Skin epidermis (tissue), 12 donors: ENCODE results near the gene ATP2A3.

ENCODE experiments used
- H3K27ac ChIP-seq, 21 experiments: fragments of 200-600 bp; sonication (generic) in 11 of 21; one replicate each; pipeline ENCODE4 v1.5.0; 2020; ENCODE audit warnings: mild to moderate bottlenecking in 3 of 21, inconsistent platforms in 2 of 21, moderate library complexity in 2 of 21
- H3K4me3 ChIP-seq, 7 experiments: fragments of 200-600 bp; sonication (generic) in 2 of 7; one replicate each; pipeline ENCODE4 v1.5.0; 2020; ENCODE audit warnings: inconsistent platforms in 2 of 7, mild to moderate bottlenecking in 2 of 7, moderate library complexity in 1 of 7

ATP2A3 gene

DNA sequence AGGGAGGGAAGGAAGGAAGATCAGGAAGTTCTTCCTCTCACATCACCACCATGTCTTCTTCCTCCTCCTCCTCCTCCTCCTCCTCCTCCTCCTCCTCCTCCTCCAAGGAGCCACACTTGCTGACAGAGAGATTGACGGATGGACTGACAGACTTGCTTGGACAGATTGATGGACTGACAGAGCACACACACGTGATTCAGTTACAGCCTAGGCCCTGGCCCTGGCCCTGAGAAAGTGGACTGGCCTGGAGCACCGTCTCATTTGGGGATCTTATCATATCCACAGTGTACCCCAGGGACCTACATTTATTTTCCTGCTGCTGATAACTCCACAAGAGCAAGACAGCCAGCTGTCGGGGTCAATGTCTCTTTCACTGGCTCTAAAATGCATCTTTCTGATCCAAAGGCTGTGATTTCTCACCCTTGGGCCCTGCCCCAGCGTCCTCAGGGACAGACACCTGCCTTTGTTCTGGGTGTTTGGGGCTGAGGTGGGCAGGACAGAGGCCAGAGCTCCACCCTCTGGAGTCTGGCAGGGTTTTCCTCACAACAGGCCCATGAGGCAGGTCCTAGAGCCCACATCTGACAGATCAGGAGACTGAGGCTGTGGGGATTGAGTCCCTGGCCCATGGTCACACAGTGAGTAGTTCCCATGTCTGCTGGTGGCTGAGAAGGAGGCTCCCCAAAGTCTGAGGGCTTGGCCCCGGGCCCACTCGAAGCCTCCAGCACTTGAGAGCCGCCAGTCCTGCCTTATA lies 45.7 kb downstream of the ATP2A3 start:
- H3K27ac ChIP-seq, result peak overlapping the region in 4 of 21 experiments; percentile 3 to 40 (median 18)
- no peak overlapping the region for H3K4me3 ChIP-seq

DNA sequence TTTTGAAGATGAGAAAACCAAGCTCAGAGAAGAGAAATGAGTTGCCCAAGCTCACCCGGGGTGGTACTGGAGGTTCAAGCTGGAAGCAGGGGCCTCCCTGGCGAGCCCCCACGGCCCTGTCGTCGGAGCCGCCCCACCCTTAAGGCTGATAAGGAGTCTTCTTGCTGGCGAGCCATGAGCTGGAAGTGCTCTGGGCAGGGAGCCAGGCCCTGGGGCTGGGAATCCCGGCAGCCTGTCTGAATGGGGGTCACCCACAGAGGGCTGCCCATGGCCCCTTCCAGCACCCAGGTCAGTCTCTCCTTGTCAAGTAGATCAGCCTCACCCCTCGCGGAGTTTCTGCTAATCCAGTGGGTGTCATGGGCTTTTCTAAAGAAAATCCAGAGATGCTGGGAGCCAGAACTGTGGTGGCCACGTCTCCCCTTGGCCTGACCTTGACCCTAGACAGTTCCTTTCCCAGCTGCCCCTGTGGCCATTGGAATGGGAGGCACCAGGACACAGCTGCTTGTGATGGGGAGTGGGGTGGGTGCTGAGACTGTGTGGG lies 46.8 kb downstream of the ATP2A3 start:
- H3K27ac ChIP-seq, result peak overlapping the region in 5 of 21 experiments; percentile 21 to 68 (median 62)
- H3K4me3 ChIP-seq, result no peak overlapping the region

- Histone ChIP-seq H3K4me3 (peak overlapping the region in 1 of 7 experiments; percentile 14), H3K27ac (peak overlapping the region in 12 of 21 experiments; percentile 35 to 72 (median 62))
Observed at GRCh38 chr17:3916825-3917224, 47.4 kb downstream of the ATP2A3 start.

GRCh38 chr17:3915995-3916696 lies 48.1 kb downstream of the ATP2A3 start, which contains the start of gene P2RX1:
TSS of gene P2RX1 (minus strand) at chr17:3916465. CDS start at chr17:3916225, 240 bp downstream.
- H3K4me3 ChIP-seq, result peak within 1 kb of the TSS in 5 of 7 experiments; percentile 4 to 22 (median 9)
- H3K27ac ChIP-seq, result peak within 1 kb of the TSS in 15 of 21 experiments; percentile 17 to 72 (median 56)

DNA sequence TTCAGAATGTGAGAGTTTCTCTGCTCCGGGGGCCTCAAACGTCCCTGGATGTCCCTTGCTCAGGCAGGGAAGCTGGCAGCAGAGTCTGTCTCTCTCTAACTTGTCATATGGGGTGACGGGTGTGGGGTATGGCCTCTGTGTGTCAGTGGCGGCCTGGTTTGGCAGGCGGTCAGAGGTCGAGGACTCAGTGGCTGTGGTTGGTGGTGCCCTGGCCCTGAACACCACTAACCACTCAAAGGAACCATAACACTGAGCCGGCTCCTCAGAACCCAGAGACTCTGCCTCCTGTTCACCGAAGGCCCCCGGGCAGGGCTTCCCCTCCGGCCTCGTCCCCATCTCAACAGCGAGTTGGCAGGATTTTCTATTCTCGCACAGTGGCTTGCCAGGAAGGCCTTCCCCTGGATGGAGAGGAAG lies 48.6 kb downstream of the ATP2A3 start:
- Histone ChIP-seq H3K4me3 (peak overlapping the region in 5 of 7 experiments; percentile 2 to 22 (median 8)), H3K27ac (peak overlapping the region in 11 of 21 experiments; percentile 17 to 72 (median 61))

- Histone ChIP-seq H3K4me3 (peak overlapping the region in 2 of 7 experiments; percentile 16 to 22), H3K27ac (peak overlapping the region in 6 of 21 experiments; percentile 30 to 68 (median 52))
Observed at GRCh38 chr17:3914312-3914670, 49.9 kb downstream of the ATP2A3 start.

DNA sequence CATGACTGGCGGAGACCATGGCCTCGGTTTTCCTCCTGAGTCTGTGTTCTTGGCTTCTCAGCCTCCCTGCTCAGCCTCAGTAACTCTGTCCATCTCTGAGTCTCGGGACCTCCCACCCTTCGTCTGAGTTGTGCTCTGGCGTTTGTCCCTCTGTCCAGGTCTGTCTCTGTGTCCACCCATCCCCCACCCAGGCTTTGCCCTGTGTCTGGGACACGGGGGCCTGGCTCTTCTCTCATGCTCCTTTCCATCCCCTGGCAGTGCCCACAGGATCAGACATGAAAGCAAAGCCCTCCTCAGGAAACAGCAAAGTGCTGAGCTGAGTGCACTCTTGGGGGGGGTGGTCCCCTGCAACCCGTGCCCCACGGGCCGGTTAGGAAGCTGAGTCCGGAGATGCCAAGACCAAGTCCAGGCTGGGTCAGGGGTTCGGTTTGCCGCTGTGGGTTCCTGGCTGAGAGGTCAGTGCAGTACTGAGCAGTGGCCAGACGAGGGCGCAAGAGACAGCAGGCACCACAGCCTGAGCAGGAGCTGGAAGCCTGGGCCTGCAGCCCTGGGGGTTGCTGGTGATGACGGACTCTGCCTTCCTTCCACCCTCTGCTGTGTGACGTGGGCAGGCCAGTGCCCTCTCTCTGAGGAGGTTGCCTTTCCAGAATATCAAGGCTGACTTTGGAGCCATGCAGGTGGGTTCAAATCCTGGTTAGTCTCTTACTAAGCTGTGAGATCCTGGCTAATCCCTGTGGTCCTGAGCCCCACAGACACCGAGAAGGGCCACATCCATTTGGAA lies 50.5 kb downstream of the ATP2A3 start:
- H3K4me3 ChIP-seq, result peak overlapping the region in 1 of 7 experiments; percentile 7
- peak overlapping the region in 4 of 21 experiments; percentile 0 to 68 (median 46) for H3K27ac ChIP-seq

GRCh38 chr17:3912827-3913226 lies 51.4 kb downstream of the ATP2A3 start:
- Histone ChIP-seq H3K4me3 (no peak overlapping the region), H3K27ac (peak overlapping the region in 1 of 21 experiments; percentile 68)

- Histone ChIP-seq H3K4me3 (no peak overlapping the region), H3K27ac (peak overlapping the region in 8 of 21 experiments; percentile 16 to 70 (median 32))
Observed at GRCh38 chr17:3911271-3912053, 52.8 kb downstream of the ATP2A3 start.

GRCh38 chr17:3910420-3911270 lies 53.6 kb downstream of the ATP2A3 start:
- H3K27ac ChIP-seq, result peak overlapping the region in 7 of 21 experiments; percentile 16 to 70 (median 36)

DNA sequence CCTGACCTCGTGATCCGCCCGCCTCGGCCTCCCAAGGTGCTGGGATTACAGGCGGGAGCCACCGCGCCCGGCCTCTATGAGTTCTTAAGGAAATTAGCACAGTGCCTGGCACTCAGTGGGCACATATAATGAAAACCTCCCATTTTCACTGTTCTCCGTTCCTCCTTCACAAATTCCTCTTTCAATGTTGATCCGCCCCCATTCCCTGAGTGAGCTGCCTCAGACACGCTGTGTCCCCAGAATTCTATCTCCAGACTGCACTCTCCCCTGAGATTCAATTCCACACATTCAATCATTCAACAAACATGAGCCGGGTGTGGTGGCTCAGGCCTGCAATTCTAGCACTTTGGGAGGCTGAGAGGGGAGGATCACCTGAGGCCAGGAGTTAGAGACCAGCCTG lies 55.0 kb downstream of the ATP2A3 start:
- Histone ChIP-seq H3K27ac (no peak overlapping the region), H3K4me3 (no peak overlapping the region)

More at GRCh38 chr17:3910420-3911270, 53.6 kb downstream of the ATP2A3 start:
- no peak overlapping the region for H3K4me3 ChIP-seq

DNA sequence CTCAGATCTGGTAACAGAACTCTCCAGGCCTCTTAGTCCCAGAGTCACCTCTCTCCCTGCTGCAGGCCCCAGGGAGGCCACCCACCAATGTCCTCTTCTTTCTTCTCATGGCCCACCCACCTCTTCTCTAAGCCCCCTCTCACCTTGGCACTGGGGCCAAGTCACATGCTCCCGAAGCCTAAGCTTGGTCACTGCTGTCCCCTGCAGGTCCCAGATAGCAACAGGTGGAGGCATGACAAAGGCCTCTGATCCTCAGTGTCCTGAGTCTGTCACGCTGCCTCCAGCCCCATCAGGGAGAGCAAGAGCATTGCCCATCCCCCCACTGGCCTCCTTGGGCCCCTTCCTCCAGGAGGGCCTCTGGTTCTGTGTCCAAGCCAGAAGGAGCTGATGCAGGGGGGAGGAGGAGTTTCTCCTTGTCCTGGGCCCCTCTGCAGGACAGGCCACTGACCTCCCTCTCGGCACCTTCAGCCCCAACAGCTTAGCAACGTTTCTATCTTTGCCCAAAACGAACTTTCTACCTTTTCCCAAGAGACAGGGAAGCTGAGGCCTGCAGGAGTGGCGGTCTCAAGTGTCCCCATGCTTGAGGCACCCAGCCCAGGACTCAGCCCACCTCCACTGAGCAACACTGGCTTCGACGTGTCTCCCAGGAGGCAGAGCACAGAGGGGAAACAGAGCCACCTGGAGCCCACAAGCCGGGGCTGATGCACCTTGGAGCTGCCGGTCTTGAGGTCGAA lies 56.6 kb downstream of the ATP2A3 start:
- no peak overlapping the region for H3K4me3 ChIP-seq
- no peak overlapping the region for H3K27ac ChIP-seq

GRCh38 chr17:3906881-3907280 lies 57.4 kb downstream of the ATP2A3 start:
- Histone ChIP-seq H3K4me3 (no peak overlapping the region), H3K27ac (no peak overlapping the region)

GRCh38 chr17:3905017-3905520 lies 59.2 kb downstream of the ATP2A3 start:
- Histone ChIP-seq H3K4me3 (no peak overlapping the region), H3K27ac (no peak overlapping the region)

DNA sequence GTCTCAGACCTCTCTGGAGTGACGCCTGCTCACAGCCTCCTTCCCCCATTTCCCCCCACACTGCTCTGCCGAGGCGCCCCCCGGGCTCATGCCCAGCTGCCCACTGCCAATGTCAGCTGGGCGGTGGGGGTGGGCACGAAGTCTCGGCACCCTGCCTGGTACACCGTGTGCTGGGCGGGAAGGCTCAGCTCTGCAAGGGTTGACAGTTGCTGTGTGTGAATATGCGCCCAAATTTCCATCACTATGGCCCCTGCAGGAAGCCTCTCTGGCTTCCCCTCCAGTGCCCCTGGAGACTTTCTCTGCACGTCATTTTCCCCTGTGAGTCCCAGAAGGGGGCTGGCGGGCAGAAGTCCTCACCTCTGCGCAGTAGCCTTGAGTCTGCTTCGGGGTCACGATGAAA lies 59.7 kb downstream of the ATP2A3 start:
- no peak overlapping the region for H3K27ac ChIP-seq
- H3K4me3 ChIP-seq, result no peak overlapping the region

DNA sequence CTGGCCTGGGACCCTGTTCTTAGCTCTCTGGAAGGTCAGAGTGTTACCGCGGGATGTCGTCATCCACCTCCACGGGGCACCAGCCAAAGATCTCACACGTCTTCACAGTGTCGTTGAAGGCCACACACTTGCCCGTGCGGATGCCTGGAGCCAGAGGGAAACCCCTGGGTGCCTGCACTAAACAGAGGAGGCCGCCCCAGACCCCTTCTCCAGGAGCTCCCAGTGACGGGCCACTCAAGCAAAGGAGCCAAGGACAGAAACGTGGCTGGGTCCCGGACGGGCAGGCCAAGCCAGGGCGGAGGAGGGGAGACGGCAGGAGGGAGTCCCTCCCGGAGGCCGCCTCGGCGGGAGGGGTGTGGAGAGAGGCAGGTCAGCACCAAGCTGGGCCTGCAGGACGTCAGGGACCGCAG lies 60.4 kb downstream of the ATP2A3 start:
- Histone ChIP-seq H3K27ac (no peak overlapping the region), H3K4me3 (no peak overlapping the region)
